ENCODE data around the gene ASCC1.

ASCC1 gene

GRCh38 chr10:72062832-72063702, 153.0 kb downstream of the ASCC1 start:
- no peak for DNase-seq

- DNase-seq, result no peak
These were observed 153.7 kb downstream of the ASCC1 start for GRCh38 chr10:72062382-72062781.

DNA sequence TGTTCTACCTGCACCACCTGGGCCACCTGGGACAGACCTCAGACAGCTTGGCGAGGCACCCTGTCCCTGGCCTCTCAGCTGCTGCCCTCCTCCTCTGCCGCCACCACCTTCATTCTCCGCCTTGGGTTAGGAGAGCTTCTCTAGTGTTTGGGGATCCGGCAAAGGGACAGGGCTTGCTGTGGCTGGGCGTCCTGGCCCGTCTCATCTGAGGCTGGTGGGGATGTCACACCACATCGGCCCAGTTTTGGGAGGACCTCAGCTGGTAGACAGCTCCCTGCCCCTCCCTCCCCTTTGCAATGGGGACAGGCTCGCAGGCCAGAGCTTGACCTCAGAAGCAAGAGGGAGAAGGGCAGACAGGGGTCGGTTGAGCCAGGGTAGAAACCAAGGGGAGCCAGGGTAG, 154.1 kb downstream of the ASCC1 start:
- no peak for DNase-seq

DNA sequence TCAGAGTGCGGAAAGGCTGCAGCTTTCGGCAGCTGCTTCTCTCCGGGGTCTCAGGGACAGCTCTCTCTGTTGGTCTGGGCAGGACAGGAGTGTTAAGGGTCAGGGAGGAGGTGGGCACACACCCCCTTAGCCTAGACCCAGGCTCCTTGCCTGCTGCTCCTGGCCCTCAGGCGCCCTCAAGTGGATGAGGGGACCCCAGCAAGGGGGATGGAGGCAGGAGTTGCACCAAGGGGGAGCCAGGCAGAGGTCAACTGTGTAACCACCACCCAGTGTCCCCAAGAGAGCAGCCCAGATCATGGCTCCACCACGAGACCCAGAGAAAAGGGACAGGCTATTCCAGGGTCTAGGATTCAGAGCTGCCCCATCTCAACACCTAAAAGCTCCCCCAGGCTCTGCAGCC, 154.6 kb downstream of the ASCC1 start:
- DNase-seq, result no peak

DNA sequence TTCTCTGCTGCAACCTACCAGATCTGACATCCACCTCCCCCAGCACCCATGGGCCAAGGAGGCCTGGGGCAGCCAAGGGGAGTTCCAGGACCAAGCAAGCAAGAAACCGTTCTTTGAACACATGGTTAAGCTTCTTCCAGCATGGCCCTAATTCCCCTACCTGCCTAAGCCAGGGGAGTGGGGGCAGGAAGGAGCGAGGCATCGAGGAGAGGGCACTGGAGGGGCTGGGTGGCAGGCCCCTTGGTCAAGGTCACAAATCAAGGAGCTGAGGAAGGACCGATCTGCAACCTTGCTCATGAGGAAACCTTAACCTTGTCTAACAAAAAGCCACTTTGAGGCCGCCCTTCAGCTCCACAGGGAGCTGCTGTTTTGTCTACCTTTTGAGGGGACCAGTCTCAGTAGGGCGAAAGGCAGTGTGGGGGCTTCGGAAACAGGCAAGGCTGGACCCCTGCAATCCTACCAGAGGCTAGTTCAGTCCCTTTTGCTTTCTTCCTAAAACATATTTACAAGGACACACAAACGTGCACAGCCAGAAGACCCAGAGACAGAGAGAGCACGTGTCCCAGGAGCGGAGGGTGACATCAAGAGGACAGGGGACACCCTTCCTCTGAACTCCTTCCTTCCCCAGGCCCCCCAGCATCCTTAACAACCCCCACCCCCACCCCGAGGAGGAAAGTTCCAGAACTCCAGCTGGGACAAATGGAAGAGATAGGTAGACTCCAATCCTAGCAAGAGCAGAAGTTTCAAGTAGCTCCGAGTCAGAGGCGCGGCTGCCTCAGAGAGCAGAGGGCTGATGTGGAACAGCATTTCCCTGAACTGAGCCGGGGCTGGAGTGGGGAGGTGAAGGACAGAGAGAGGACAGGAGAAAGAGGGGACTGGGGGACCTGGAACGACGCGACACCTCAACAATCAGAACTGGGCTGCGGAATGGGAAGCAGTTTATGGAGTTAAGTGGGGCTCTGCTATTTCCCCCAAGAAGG, 155.9 kb downstream of the ASCC1 start:
- DNase-seq, result no peak

- no peak for DNase-seq
These were observed 156.9 kb downstream of the ASCC1 start for GRCh38 chr10:72058989-72059842.

GRCh38 chr10:72058347-72058898, 157.7 kb downstream of the ASCC1 start:
- no peak for DNase-seq

DNA sequence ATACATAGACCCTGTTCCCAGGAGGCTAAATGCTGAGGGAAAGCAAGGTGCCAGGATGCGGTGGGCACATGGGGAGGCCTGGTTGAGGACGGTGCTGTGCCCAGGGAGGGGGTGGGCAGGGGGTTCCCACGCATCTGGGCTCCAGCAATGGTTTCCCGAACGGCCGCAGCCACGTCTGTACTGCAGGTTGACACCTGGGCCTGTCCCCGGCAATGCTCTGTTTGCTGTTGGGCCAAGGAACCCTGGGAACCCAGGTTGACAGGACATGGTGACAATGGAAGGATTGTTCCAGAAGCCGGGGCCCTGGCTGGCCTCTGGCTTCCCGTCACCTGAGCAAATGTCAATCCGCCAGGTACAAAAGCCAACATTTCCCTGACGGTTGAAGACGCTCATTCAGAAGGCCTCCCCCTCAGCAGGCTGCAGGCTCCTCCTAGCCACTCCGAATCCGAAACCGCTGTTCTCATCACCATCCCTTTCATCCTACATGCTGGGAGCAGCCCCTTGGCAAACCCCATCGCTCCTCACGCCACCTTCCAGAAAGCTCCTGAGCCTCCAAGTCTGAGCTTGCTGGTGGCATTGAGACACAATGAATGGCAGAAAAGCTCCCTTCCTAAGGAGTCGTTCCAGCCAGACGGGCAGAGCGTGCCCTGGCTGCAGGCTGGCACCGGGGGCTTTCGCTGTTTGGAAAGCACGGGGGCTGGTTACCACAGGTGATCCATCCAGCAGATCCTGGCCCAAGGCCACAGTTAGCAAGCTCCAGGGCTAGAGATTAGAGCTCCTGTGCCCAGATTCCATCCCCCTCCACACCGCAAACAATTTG, 158.9 kb downstream of the ASCC1 start:
- DNase-seq, result no peak

DNA sequence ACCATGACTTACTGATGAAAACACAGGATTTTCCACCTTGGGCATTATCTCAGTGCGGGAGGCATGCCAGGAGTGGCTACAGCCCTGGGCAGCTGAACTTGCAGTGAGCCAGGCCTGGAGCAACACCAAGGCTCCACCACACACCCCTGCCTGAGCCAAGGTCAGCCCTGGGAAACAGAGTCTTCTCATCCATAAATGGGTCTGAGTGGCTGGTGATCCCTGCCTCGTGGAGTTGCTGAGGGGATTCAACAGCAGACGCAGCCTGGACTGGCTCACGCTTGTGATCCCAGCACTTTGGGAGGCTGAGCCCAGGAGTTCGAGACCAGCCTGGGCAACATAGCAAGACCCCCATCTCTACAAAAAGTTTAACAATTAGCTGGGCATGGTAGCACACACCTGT, 160.0 kb downstream of the ASCC1 start:
- DNase-seq, result no peak

DNA sequence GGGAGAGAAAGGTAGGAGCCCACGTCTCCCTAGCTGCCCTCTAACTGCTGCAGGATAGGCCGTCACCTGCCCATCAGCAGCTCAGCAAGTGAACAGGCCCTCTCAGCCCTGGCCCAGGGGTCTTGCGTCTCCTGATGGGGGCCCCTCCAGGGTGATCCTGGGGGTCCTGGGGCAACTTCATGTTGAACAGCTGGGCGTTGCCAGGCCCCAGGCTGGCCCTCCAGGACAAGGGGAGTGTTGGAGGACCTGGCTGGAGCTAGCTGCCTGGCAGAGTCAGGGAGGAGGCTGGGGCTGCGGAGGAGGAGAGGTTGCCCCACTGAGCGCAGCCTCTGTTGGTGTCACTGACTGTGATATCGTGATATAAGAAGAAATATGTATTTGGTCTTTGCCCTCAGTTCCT, 162.4 kb downstream of the ASCC1 start:
- no peak for DNase-seq

- no peak for DNase-seq
These were observed 165.2 kb downstream of the ASCC1 start for GRCh38 chr10:72050873-72051272.

DNA sequence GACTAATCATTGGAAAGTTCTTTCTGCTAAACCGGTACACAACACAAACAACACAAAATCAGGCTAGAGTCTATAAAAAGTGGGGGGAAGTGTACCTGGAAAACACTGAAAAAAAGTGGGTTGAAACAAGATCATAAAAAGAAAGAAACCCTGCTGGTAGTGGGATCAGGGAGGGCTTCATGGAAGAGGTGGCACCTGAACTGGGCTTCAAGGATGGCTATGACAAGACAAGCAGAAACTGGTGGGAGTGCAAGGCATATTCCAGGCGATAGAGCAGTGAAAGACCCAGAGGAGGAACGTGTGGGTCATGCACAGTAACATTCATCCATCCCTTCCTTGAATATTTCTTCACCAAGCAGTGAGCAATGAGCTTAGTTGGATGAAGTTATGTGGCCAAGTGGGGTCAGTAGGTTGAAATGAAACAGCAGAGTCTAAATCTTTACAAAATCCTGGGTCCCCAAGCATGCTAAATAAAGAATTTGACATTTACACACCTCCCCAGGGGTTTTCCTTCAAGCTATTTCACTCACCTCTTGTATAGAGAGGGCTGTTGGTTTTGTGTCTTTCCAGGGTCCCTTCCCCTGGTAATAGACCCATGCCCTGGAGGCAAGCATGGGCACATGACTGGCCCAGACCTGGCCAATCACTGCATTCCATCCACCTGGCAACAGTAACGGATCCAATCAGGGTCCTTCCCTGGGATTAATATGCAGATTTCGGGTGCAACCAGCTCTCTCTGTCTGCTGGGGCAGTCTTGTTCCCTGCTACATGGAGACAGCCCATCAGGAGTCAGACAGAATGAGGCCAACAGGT, 165.9 kb downstream of the ASCC1 start:
- no peak for DNase-seq

DNA sequence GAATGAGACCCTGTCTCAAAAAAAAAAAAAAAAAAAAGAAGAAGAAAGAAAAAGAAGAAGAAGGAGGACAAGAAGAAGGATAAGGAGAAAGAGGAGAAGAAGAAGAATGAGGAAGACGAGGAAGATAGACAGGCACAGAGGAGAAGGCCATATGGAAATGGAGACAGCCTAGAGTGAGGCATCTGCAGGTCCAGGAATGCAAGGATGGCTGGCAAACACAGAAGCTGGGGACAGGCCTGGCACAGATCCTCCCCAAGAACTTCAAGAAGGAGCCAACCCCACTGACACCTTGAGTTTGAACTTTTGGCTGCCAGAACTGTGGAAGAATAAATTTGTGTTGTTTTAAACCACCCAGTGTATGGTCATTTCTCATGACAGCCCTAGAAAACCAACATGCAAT, 166.6 kb downstream of the ASCC1 start:
- DNase-seq, result no peak

- peak; percentile 79 for DNase-seq
These were observed 167.5 kb downstream of the ASCC1 start for GRCh38 chr10:72048450-72049124.
